ENCODE results near the gene ZNF420.

ZNF420 gene

DNA sequence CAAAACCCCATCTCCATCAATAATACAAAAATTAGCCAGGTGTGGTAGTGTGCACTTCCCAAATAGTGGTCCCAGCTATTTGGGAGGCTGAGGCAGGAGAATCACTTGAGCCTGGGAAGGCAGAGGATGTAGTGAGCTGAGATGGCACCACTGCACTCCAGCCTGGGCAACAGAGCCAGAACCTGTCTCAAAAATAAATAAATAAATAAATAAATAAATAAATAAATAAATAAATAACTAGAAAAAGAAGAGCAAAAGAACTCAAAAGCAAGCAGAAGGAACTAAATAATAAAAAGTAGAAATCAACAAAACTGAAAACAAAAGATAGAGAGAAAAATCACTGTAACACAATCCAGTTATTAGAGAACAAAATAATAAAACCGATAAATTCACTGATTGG is 81.9 kb downstream of the ZNF420 start:
- no peak for DNase-seq

DNA sequence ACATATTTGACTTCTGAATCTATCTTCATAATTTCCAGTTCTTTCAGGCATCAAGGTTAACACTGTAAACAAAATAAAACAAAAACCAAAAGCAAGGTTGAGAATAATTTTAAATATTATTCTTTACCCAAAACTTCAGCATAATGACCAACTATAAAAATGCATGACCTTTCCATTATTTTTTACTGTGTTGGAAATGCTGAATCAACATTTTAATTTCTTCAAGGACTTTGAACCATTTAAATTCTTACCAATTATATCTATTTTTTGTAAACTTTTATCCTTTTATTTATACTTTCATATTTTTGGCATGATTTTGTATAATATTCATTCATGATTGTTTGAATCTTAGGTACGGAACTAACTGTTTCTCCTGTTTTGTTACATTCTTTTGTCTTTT is 87.4 kb downstream of the ZNF420 start:
- no peak for DNase-seq

DNA sequence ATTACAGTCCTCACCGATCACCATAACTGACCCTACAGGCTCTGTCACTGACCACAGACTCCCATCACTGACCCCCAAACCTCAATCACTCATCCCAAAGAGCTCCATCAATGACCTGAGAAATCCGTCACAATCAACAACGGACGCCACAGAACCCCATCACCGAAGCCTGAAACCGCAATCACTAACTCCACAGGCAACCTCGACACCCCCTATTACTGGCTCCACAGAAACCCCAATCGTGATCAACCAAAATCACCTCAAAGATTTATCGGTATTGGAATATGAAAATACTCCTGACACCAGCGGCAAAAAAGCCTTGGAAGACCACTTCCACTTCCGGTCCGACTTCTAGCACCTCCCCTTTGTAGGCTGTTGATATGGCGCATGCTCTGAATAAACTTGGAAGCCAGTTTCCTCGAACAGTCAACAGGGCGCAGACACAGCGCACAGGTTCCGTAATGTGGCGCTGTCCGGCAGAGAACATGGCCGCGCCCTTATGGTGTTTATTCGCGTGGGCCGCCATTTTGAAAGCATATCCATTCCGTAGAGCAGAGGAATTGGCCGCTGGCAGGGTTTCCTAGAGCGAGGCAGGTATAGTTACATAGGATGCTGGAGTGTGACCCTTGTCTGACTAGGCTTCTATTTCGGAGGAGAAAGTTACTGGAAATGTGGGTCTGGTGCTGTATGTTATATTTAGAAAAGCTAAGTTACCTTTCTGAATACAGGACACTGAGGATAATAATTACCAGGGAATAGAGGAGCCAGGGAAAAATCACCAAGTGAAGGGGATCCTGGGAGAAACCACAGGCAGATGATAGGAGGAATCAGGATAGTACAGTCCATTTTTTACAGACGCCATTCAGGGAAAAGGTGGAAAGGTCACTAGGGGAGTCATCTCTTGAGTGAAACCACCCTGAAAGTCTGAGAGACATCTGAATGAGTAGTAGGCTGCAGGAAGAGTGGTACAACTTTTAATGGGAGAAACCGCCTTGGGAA is 94.4 kb downstream of the ZNF420 start, which contains the start of gene ZNF585A:
ZNF585A (minus strand) TSS at position 328 of the 999 bp plus-strand sequence. CDS start 2,785 bp downstream, outside the sequence.
- peak; percentile 87 for DNase-seq
